Type B pancreatic cell (in vitro differentiated cells): ENCODE data around the gene LSM2. TPM values are rescaled to one million over a fixed set of nuclear protein-coding genes. Genes with fewer than 3 reads are reported as not detected.

ENCODE experiments used
- DNase-seq: peaks from one replicate; pipeline ENCODE4 v3.0.0; 2021; ENCODE audit warnings: mixed read lengths; ENCODE audit not compliant: unreplicated experiment; ENCODE audit errors: extremely low spot score
- H3K27ac Mint-ChIP-seq: 2 replicates; pipeline ENCODE4 v1.8.0; 2021; ENCODE audit warnings: mild to moderate bottlenecking, mixed read lengths
- H3K27me3 Mint-ChIP-seq: 2 replicates; pipeline ENCODE4 v1.8.0; 2021; ENCODE audit warnings: mixed read lengths
- H3K36me3 Mint-ChIP-seq: 2 replicates; pipeline ENCODE4 v1.8.0; 2021; ENCODE audit warnings: mixed read lengths
- H3K4me1 Mint-ChIP-seq: one replicate; pipeline ENCODE4 v1.8.0; 2021; ENCODE audit warnings: mixed read lengths; ENCODE audit not compliant: unreplicated experiment
- H3K4me3 Mint-ChIP-seq: 2 replicates; pipeline ENCODE4 v1.8.0; 2021; ENCODE audit warnings: mild to moderate bottlenecking, mixed read lengths
- H3K9me3 Mint-ChIP-seq: 2 replicates; pipeline ENCODE4 v1.8.0; 2021; ENCODE audit warnings: mixed read lengths
- total RNA-seq: library from RNA; stranded (reverse); gene quantifications from 2 replicates; pipeline ENCODE4 v1.2.1, GENCODE V29; 2021; ENCODE audit warnings: low replicate concordance
- TF ChIP-seq, protein P1 (sequence below): fragments of 200-600 bp; sonication (generic); conservative IDR thresholded peaks from 2 replicates; pipeline ENCODE4 v1.5.0; 2021; ENCODE audit warnings: antibody characterized with exemption, mild to moderate bottlenecking

The LSM2 gene
- total RNA-seq, 1 donor from 2014 or later: 74.5 TPM

GRCh38 chr6:31775633-31776484, 30.9 kb downstream of the LSM2 start:
- TF ChIP-seq, protein P1, sequence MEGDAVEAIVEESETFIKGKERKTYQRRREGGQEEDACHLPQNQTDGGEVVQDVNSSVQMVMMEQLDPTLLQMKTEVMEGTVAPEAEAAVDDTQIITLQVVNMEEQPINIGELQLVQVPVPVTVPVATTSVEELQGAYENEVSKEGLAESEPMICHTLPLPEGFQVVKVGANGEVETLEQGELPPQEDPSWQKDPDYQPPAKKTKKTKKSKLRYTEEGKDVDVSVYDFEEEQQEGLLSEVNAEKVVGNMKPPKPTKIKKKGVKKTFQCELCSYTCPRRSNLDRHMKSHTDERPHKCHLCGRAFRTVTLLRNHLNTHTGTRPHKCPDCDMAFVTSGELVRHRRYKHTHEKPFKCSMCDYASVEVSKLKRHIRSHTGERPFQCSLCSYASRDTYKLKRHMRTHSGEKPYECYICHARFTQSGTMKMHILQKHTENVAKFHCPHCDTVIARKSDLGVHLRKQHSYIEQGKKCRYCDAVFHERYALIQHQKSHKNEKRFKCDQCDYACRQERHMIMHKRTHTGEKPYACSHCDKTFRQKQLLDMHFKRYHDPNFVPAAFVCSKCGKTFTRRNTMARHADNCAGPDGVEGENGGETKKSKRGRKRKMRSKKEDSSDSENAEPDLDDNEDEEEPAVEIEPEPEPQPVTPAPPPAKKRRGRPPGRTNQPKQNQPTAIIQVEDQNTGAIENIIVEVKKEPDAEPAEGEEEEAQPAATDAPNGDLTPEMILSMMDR: no peak
- no peak for DNase-seq
- peak overlapping the region; percentile 36 for H3K4me3 Mint-ChIP-seq
- H3K27ac Mint-ChIP-seq: peak overlapping the region; percentile 64
- H3K9me3 Mint-ChIP-seq: no peaks in the 10 kb centered on the region
- H3K4me1 Mint-ChIP-seq: peaks cover 11% of the 10 kb centered on the region
- H3K27me3 Mint-ChIP-seq: no peaks in the 10 kb centered on the region
- no peaks in the 10 kb centered on the region for H3K36me3 Mint-ChIP-seq

DNA sequence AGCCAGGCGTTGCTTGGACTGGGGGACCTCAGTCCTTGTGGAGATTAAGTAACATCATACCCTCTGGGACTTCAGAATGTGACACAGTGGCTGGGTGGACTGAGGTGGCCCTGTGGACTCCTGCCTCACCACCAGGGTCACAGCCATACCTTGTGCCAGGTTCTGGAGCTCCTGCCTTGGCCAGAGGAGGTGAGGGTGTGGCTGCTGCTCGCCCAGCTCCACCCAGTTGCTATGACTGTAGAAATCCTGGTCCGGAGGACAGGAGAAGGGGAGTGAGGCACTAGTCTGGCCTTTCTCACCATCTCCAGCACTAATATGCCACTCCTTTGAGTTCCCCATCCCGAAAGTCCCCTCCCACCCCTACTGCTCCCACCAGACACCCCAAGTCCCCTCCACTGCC, 31.6 kb downstream of the LSM2 start:
- Mint-ChIP-seq H3K27ac (peak overlapping the region; percentile 64), H3K27me3 (no peaks in the 10 kb centered on the region), H3K9me3 (no peaks in the 10 kb centered on the region), H3K4me1 (peaks cover 11% of the 10 kb centered on the region), H3K4me3 (peak overlapping the region; percentile 58), H3K36me3 (no peaks in the 10 kb centered on the region)
- no peak for DNase-seq
- TF ChIP-seq, protein P1: no peak

DNA sequence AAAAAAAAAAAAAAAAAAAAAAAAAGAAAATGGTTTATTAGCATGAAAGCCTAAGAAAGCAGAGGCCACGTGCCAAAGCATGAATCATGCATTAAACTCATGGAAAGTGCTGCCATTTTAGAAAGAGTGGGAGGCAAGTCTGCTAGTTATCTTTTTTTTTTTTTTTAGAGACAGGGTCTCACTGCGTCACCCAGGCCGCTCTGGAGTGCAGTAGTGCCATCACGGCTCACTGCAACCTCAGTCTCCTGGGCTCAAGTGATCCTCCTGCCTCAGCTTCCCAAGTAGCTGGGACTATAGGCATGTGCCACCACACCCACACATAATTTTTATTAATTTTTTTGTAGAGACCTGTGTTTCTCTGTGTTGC, 34.8 kb downstream of the LSM2 start:
- Mint-ChIP-seq H3K27ac (no peak overlapping the region), H3K9me3 (no peaks in the 10 kb centered on the region), H3K4me1 (peaks cover 16% of the 10 kb centered on the region), H3K36me3 (no peaks in the 10 kb centered on the region), H3K27me3 (no peaks in the 10 kb centered on the region), H3K4me3 (no peak overlapping the region)
- TF ChIP-seq, protein P1: no peak
- DNase-seq: no peak

DNA sequence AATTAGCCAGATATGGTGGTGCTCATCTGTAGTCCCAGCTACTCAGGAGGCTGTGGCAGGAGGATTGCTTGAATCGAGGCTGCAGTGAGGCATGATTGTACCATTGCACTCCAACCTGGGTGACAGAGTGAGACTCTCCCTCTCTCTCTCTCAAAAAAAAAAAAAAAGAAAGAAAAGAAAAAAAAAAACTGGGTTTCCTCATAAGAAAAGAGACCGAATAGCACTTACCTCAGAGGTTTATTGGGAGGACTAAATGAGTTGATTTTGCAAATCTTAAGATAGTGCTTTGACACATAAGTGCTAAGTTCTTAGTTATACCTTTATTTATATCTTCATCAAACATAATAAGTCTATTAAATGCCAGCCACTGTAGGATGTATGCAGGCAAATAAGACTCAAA, 35.9 kb downstream of the LSM2 start:
- H3K9me3 Mint-ChIP-seq: no peaks in the 10 kb centered on the region
- peaks cover 10% of the 10 kb centered on the region for H3K4me1 Mint-ChIP-seq
- H3K27ac Mint-ChIP-seq: no peak overlapping the region
- TF ChIP-seq, protein P1: no peak
- H3K36me3 Mint-ChIP-seq: no peaks in the 10 kb centered on the region
- no peaks in the 10 kb centered on the region for H3K27me3 Mint-ChIP-seq
- H3K4me3 Mint-ChIP-seq: no peak overlapping the region
- DNase-seq: no peak

- Mint-ChIP-seq H3K9me3 (no peaks in the 10 kb centered on the region), H3K27ac (no peak overlapping the region), H3K4me1 (peaks cover 5% of the 10 kb centered on the region), H3K27me3 (no peaks in the 10 kb centered on the region), H3K36me3 (no peaks in the 10 kb centered on the region), H3K4me3 (no peak overlapping the region)
- TF ChIP-seq, protein P1: peak; percentile 76
- no peak for DNase-seq
Observed at GRCh38 chr6:31769684-31770371, 36.9 kb downstream of the LSM2 start.
